GM18502 (cell line): ENCODE results near the gene KRTAP10-3.
"Not testable (repeated sequence)": the region's sequence is repeated elsewhere in the genome, so short reads cannot be mapped to it uniquely, and the experiment has no call there.

Experiments used
- ATAC-seq: cut with Tn5 transposase; IDR thresholded peaks from one replicate; pipeline ENCODE4 v1.9.1; 2021; ENCODE audit warnings: mild to moderate bottlenecking; ENCODE audit not compliant: unreplicated experiment, poor library complexity

The KRTAP10-3 gene

GRCh38 chr21:44572959-44573583, 14.5 kb upstream of the KRTAP10-3 start:
- no peak for ATAC-seq

GRCh38 chr21:44571844-44572782, 13.5 kb upstream of the KRTAP10-3 start:
- ATAC-seq: no peak

DNA sequence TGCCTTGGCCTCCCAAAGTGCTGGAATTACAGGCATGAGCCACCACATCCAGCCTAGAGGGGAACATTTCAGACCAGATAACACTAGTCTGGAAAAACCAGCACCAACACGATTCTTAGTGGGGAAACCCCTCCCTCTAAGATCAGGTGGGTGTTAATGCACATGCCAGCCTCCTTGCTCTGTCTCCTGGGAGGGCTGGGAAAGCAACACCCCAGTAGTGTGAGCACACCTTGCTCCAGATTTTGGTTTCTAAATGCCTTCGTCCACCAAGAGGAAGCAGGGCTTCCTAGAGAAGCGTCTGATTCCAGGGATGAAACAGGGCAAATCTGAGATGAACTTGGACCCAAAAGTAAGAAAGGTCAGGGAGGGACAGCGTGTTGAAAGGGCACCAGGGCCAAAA, 12.7 kb upstream of the KRTAP10-3 start:
- no peak for ATAC-seq

- no peak for ATAC-seq
Observed at GRCh38 chr21:44569861-44570517, 11.4 kb upstream of the KRTAP10-3 start.

- ATAC-seq: no peak
Observed at GRCh38 chr21:44568667-44569556, 10.3 kb upstream of the KRTAP10-3 start.

DNA sequence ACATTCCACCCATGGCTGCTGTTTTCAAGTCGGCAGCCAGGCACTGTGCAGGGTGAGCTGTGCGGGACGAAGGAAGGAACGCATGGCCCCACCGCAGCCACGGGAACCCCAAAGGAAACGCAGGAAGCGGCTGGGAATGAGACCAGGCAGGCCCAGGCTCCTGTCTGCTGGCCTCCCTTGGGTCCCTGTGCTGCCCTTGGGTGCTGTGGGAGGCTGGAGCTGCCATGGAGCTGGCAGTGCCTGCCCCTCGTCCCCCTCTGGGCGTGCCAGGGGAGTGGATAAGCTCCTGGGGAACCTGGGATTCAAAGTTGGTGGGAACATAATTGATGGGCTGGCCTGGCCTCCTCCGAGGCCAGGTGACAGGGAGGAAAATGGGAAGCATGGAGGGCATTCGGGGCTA, 9.7 kb upstream of the KRTAP10-3 start:
- ATAC-seq: no peak

DNA sequence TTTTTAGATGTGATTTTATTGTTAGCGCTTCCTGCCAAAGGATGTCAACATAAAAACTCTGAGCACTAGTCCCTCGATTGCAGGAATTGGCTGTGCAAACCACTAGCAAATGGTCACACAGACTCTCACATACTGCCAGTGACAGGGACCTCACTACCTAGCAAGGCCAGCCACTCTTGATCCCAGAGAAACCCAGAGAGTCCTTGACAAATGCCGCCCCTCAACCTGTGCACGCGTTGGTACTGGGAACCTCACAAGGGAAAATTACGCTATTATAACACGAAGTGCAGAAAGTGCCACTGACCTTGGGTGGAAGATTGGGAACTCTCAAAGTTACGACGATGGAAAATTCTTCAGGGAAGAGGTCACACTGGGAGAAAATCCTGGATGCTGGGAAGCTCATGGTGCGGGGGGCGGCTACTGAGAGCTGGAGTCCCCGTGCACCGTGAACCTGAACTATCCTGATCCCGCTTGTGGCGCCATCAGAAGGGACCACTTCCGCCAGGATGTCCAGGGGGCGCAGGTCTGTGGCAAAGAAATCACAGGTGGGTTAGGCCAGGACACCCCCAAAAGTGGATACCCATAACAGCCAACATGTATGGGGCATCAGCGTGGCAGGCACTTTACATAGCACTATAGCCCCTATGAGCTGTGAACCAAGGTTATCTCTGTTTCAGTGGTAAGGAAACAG, 9.0 kb upstream of the KRTAP10-3 start:
- ATAC-seq: no peak

- no peak for ATAC-seq
Observed at GRCh38 chr21:44566403-44566802, 7.8 kb upstream of the KRTAP10-3 start.

DNA sequence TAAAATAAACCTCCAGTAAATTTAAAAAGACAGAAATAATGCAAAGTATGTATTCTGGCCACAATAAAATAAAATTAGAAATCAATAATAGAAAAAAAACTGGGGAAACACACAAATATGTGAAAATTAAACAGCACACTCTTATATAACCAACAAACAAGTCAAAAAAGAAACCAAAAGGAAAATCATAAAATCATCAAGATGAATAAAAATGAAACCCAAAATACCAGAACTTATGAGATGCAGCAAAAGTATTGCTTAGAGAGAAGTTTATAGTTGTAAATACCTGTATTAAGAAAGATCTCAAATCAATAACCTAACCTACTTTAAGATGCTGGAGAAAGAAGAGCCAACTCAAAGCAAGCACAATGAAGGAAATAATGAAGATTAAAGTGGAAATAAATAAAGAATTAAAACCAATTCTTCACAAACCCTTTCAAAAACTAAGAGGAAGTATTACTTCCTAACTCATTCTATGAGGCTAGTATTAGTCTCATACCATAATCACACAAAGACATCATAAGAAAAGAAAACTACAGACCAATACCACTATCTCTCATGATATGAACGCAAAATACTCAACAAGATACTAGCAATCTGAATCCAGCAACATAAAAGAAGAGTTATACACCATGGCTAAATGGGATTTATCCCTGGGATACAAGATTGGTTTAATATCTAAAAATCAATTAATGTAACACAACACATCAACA, 6.4 kb upstream of the KRTAP10-3 start:
- ATAC-seq: no peak

- ATAC-seq: no peak
Observed at GRCh38 chr21:44564099-44564498, 5.5 kb upstream of the KRTAP10-3 start.

GRCh38 chr21:44558329-44558675, 293 bp downstream of the KRTAP10-3 start:
- not testable (repeated sequence) for ATAC-seq

DNA sequence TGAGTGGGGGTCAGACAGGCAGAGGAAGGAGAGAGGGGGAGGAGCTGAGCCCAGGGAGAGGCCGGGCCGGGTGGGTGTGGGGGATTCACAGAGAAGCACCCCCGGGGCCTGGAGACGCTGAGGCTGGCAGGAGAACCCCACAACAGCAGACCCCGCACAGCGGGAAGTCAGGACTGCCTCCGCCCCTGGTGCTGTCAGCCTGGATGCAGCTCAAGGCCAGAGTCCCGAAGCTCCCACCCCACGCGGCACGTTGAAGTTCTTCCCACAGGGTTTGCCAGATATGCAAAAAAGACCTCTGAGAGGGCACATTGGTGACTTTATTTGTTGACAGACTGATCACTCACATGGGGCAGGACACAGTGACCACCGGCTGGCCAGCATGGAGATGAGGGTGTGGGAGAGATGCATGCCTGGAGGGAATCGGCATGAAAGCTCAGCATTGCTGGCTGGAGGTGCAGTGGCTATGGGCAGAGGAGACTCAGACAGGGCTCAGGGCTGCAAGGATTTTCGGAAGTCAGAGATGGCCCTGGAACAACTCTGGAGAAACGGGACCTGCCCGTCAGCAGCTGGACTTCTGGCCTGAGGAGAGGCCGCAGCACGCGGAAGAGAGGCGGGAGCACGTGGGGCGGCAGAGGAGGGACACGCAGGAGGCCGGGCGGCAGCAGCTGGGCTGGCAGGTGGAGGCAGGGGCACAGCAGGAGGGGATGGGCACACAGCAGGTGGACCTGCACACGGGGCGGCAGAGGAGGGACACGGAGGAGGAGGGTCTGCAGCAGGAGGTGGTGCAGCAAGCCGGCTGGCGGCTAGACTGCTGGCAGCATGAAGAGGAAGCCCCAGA, 885 bp downstream of the KRTAP10-3 start:
- no peak for ATAC-seq

DNA sequence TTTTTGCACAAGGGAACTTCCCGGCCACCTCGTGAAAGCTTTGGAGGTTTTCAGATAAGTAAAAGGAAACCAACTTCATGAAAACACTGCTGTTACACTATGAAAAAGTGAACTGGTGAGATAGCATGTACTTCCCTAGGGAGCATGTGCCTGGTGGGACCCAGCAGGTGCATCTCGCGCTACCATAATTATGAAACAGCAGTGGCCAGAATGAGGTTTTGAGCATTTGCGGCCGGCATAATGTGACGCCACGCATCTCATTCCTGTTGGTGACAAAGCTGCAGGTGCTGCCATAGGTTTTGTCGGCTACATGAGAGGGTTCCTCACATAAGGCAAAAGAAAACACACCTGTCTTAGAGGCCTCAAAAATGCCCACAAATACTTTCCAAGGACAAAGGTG, 1.7 kb downstream of the KRTAP10-3 start:
- ATAC-seq: no peak

GRCh38 chr21:44555200-44555875, 3.3 kb downstream of the KRTAP10-3 start:
- ATAC-seq: no peak

- ATAC-seq: no peak
Observed at GRCh38 chr21:44552681-44553080, 5.9 kb downstream of the KRTAP10-3 start.

GRCh38 chr21:44552136-44552535, 6.5 kb downstream of the KRTAP10-3 start:
- ATAC-seq: no peak

GRCh38 chr21:44551340-44551961, 7.1 kb downstream of the KRTAP10-3 start, which contains the start of gene KRTAP10-2:
KRTAP10-2 (minus strand) TSS chr21:44551505; CDS start chr21:44551458, 47 bp downstream.
- no peak for ATAC-seq
